Esophagus muscularis mucosa (tissue), 4 donors: ENCODE results near the gene CAPS. TPM values are rescaled to one million over a fixed set of nuclear protein-coding genes. Genes with fewer than 3 reads are reported as not detected.

Experiments used
- DNase-seq: peaks from one replicate; pipeline ENCODE4 v3.0.0-alpha.2; 2017; ENCODE audit errors: extremely low spot score
- H3K27ac ChIP-seq, 4 donors: fragments of 200-600 bp; sonication (generic); replicated peaks in 1 of 4; 1 replicate in 3 of 4; 2 replicates in 1 of 4; pipeline ENCODE4 v1.5.1; 2016 to 2019; ENCODE audit warnings: mild to moderate bottlenecking in 1 of 4
- H3K27me3 ChIP-seq, 4 donors: fragments of 200-600 bp; sonication (generic); one replicate each; pipeline versions ENCODE4 v1.5.1 to v1.6.0; 2016 to 2019
- H3K36me3 ChIP-seq, 4 donors: fragments of 200-600 bp; sonication (generic); one replicate each; pipeline ENCODE4 v1.5.1; 2016 to 2019
- H3K4me1 ChIP-seq, 4 donors: fragments of 200-600 bp; sonication (generic); one replicate each; pipeline ENCODE4 v1.5.1; 2016 to 2019
- H3K4me3 ChIP-seq, 4 donors: fragments of 200-600 bp; sonication (generic); 1 replicate in 2 of 4; 2 replicates in 2 of 4; pipeline ENCODE4 v1.5.1; 2016 to 2019; ENCODE audit warnings: mild to moderate bottlenecking in 4 of 4, moderate library complexity in 1 of 4
- H3K9me3 ChIP-seq, 4 donors: fragments of 200-600 bp; sonication (generic); 1 replicate in 3 of 4; 2 replicates in 1 of 4; pipeline ENCODE4 v1.5.1; 2016 to 2019
- EP300 ChIP-seq: sonication (generic); formaldehyde crosslinking; IDR thresholded peaks from one replicate; pipeline ENCODE4 v1.6.1; 2017; ENCODE audit warnings: antibody characterized with exemption
- POLR2A ChIP-seq: fragments of 450-650 bp; IDR thresholded peaks from one replicate; pipeline ENCODE4 v1.6.1; 2017; ENCODE audit warnings: antibody characterized with exemption, moderate library complexity, mild to moderate bottlenecking, low read depth
- POLR2AphosphoS5 ChIP-seq, 2 donors: sonication (generic); formaldehyde crosslinking; IDR thresholded peaks; one replicate each; pipeline ENCODE4 v1.6.1; 2017; ENCODE audit warnings: antibody characterized with exemption in 2 of 2
- WGBS: methylation state at CpG from one replicate; pipeline ENCODE4 v1.1.5; 2018; 5-methylcytosine and 5-hydroxymethylcytosine counted together
- intact Hi-C: fragments of 100-400 bp; cut with DNase I; formaldehyde crosslinking; loops from one replicate; pipeline ENCODE4 v1.15.1; 2023
- total RNA-seq, 4 donors: library from RNA; depleted of rRNA; stranded (reverse); fragments of >200 nt; gene quantifications; one replicate each; pipeline versions ENCODE4 v1.1.0 to v1.2.1, GENCODE V29; 2016
- TF ChIP-seq, protein P1 (sequence below), 3 experiments: fragments of 200-600 bp in 2 of 3; fragments of 450-650 bp in 1 of 3; sonication (generic) in 2 of 3; IDR thresholded peaks; one replicate each; pipeline ENCODE4 v1.5.1; 2017 to 2019; ENCODE audit warnings: antibody characterized with exemption in 3 of 3, mild to moderate bottlenecking in 2 of 3, moderate library complexity in 1 of 3

The CAPS gene
- total RNA-seq, 4 donors from 2014 or later, result 5.5 to 16.1 (median 15.2) TPM

DNA sequence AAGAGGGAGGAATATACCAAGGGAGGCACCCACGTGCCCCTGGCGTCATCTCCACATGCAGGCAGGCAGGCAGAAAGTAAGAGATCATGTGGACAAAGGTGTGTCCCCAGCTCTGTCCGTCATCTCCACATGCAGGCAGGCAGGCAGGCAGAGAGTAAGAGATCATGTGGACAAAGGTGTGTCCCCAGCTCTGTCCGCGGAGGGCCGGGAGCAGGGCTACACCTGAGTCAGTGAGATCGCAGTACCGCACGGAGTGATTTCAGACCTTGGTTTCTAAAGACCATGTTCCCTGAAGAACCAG lies 22.2 kb downstream of the CAPS start:
- H3K4me1 ChIP-seq, result peaks cover 34 to 61% (median 54%) of the 10 kb centered on the region in 4 donors
- 92% methylated on average over 9 of the region's 9 CpGs for WGBS
- TF ChIP-seq, protein P1, sequence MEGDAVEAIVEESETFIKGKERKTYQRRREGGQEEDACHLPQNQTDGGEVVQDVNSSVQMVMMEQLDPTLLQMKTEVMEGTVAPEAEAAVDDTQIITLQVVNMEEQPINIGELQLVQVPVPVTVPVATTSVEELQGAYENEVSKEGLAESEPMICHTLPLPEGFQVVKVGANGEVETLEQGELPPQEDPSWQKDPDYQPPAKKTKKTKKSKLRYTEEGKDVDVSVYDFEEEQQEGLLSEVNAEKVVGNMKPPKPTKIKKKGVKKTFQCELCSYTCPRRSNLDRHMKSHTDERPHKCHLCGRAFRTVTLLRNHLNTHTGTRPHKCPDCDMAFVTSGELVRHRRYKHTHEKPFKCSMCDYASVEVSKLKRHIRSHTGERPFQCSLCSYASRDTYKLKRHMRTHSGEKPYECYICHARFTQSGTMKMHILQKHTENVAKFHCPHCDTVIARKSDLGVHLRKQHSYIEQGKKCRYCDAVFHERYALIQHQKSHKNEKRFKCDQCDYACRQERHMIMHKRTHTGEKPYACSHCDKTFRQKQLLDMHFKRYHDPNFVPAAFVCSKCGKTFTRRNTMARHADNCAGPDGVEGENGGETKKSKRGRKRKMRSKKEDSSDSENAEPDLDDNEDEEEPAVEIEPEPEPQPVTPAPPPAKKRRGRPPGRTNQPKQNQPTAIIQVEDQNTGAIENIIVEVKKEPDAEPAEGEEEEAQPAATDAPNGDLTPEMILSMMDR (IDR thresholded peaks at IDR 0.05), result no peak
- TF ChIP-seq POLR2AphosphoS5 (IDR thresholded peaks at IDR 0.05) (no peak), EP300 (no peak), POLR2A (no peak)
- H3K27me3 ChIP-seq, result no peaks in the 10 kb centered on the region
- H3K4me3 ChIP-seq, result no peak overlapping the region
- no peak for DNase-seq
- H3K36me3 ChIP-seq, result peaks cover 16 to 84% (median 64%) of the 10 kb centered on the region in 4 donors
- intact Hi-C loops, result no loop called here
- H3K9me3 ChIP-seq, result no peaks in the 10 kb centered on the region
- H3K27ac ChIP-seq, result peak overlapping the region in 3 of 4 donors; percentile 53 to 72 (median 63)

DNA sequence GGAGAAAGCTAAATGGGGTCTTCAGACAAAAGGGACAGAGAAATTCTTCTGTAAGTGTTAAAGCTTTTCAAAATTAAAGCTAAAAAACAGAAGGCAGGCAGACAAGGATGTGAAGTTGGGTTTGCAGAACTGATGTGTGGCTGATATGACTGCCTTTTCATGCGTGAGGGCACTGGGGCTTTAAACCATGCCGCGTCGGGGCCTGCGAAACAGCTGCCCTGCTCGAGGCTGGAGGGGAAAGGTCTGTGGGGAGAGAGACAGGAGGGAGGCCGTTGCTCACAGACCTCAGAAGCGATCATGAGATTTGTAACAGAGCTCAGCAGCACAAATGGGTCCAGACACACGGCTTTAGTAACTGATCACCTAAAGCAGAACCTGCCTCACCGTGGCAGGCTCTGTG lies 23.5 kb downstream of the CAPS start:
- Histone ChIP-seq H3K27me3 (no peaks in the 10 kb centered on the region), H3K27ac (no peak overlapping the region), H3K4me3 (no peak overlapping the region), H3K9me3 (no peaks in the 10 kb centered on the region), H3K36me3 (peaks cover 10 to 73% (median 56%) of the 10 kb centered on the region in 4 donors), H3K4me1 (peaks cover 42 to 68% (median 60%) of the 10 kb centered on the region in 4 donors)
- TF ChIP-seq POLR2AphosphoS5 (IDR thresholded peaks at IDR 0.05), result no peak
- no peak for TF ChIP-seq EP300
- TF ChIP-seq, protein P1 (IDR thresholded peaks at IDR 0.05), result no peak
- TF ChIP-seq POLR2A, result no peak
- no peak for DNase-seq
- intact Hi-C loops, result no loop called here
- 79% methylated on average over 9 of the region's 10 CpGs for WGBS

DNA sequence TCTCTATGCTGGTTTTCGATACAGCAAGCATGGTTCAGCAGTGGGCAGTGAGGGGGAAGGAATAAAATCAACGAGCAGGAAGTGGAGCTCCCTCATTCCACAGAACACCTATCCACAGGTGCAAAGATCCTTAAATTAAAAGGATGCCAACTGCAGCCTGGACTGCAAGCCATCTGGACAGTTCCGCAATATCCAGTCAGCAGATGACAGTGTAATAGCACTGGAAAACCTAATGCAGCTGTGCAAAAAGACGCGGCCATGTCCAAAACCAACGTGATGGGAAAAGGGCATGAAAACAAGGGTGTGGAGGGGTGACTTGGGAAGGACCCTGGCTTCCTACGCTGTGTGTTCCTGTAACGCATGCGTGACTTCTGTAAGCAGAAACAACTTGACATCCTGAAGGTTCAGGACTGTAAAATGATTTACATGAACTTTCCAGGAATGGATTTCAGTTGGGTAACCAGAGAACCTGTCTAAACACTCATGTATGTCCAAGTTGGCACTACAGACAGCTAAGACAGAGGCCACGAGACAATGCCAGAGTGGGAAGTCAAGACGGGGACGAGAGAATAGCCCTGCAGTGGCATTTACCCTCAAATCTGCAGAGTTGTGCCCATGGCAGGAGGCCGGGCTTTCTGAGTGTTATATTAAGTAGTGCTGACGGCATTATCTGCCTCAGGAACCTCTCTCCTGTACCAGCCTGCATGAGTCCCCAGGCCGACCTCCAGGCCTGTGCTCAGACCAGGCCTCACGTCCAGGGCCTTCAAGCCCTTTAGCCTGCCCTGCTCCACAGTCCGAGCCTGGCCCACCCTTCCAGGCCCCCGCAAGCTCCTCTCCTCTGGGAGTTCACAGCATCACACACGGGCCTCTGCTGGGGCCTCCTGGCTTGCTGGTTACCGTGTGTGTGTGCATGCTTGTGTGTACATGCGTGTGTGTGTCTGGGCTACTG lies 26.5 kb downstream of the CAPS start:
- TF ChIP-seq EP300 (no peak), POLR2AphosphoS5 (IDR thresholded peaks at IDR 0.05) (no peak), POLR2A (no peak)
- TF ChIP-seq, protein P1 (IDR thresholded peaks at IDR 0.05), result no peak
- H3K27me3 ChIP-seq, result no peaks in the 10 kb centered on the region
- WGBS, result 84% methylated on average over 21 of the region's 21 CpGs
- H3K27ac ChIP-seq, result peak overlapping the region in 1 of 4 donors; percentile 67
- DNase-seq, result no peak
- H3K4me1 ChIP-seq, result peaks cover 32 to 66% (median 55%) of the 10 kb centered on the region in 4 donors
- H3K9me3 ChIP-seq, result no peaks in the 10 kb centered on the region
- no peak overlapping the region for H3K4me3 ChIP-seq
- intact Hi-C loops, result no loop called here
- H3K36me3 ChIP-seq, result peaks cover 10 to 55% (median 46%) of the 10 kb centered on the region in 4 donors

DNA sequence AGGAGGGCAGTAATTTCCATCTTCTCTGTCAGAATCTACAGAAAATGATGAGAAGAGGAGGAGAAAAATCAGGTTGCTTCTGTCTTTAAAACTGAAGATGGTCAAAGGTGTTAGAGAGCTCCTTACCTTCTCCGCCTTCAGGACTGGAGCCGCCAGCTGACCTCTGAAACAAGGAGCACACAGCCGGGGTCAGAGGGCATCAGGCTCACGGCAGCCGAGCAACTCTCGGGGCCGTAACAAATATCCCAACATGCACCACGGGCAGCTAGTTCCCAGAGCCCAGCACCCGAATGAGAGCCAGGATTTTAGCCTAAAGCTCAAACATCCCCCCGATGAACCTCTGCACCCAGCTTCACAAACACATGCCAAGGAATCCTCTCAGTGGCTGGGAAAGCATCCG lies 27.6 kb downstream of the CAPS start:
- peaks cover 28 to 66% (median 54%) of the 10 kb centered on the region in 4 donors for H3K4me1 ChIP-seq
- intact Hi-C loops, result no loop called here
- H3K4me3 ChIP-seq, result no peak overlapping the region
- 60% methylated on average over 10 of the region's 11 CpGs for WGBS
- TF ChIP-seq, protein P1 (IDR thresholded peaks at IDR 0.05), result no peak
- TF ChIP-seq POLR2A (no peak), EP300 (no peak), POLR2AphosphoS5 (IDR thresholded peaks at IDR 0.05) (no peak)
- DNase-seq, result no peak
- no peaks in the 10 kb centered on the region for H3K27me3 ChIP-seq
- H3K36me3 ChIP-seq, result peaks cover 10 to 44% (median 38%) of the 10 kb centered on the region in 4 donors
- H3K27ac ChIP-seq, result peak overlapping the region; percentile 54 to 73 (median 64)
- no peaks in the 10 kb centered on the region for H3K9me3 ChIP-seq
